DOHH2 (cell line): ENCODE data around the gene RFX4.

Source experiments
- H3F3A ChIP-seq: fragments of 200-600 bp; sonication (generic), shearing (Covaris generic); 2 replicates; pipeline ENCODE4 v1.6.0; 2016; ENCODE audit warnings: antibody characterized with exemption, mild to moderate bottlenecking; ENCODE audit not compliant: control insufficient read depth, insufficient read depth
- H3K27ac ChIP-seq: fragments of 200-600 bp; sonication (generic); 2 replicates; pipeline ENCODE4 v1.5.1; 2014; ENCODE audit warnings: low read depth, mild to moderate bottlenecking, low read length, moderate library complexity
- H3K27me3 ChIP-seq: fragments of 200-600 bp; sonication (generic); 2 replicates; pipeline ENCODE4 v1.6.1; 2014; ENCODE audit warnings: mild to moderate bottlenecking, low read length, mixed read lengths; ENCODE audit not compliant: control insufficient read depth
- H3K36me3 ChIP-seq: fragments of 200-600 bp; sonication (generic); 2 replicates; pipeline ENCODE4 v1.6.1; 2014; ENCODE audit warnings: mild to moderate bottlenecking, low read length, moderate library complexity, mixed read lengths; ENCODE audit not compliant: control insufficient read depth
- H3K4me1 ChIP-seq: fragments of 200-600 bp; sonication (generic); 2 replicates; pipeline ENCODE4 v1.6.1; 2014; ENCODE audit warnings: mild to moderate bottlenecking, low read length, mixed read lengths; ENCODE audit not compliant: control insufficient read depth
- H3K4me2 ChIP-seq: fragments of 200-600 bp; sonication (generic); 2 replicates; pipeline ENCODE4 v1.6.0; 2014; ENCODE audit warnings: mild to moderate bottlenecking, low read length, moderate library complexity
- H3K4me3 ChIP-seq: fragments of 200-600 bp; sonication (generic); 2 replicates; pipeline ENCODE4 v1.5.1; 2014; ENCODE audit warnings: mild to moderate bottlenecking, low read length, mixed read lengths
- H3K79me2 ChIP-seq: fragments of 200-600 bp; sonication (generic); 2 replicates; pipeline ENCODE4 v1.6.1; 2014; ENCODE audit warnings: mild to moderate bottlenecking, low read length, mixed read lengths; ENCODE audit not compliant: control insufficient read depth
- H3K9me2 ChIP-seq: fragments of 200-600 bp; sonication (generic); replicated peaks from 2 replicates; pipeline ENCODE4 v1.6.1; 2014; ENCODE audit warnings: mild to moderate bottlenecking, low read length, mixed read lengths; ENCODE audit not compliant: control insufficient read depth
- H3K9me3 ChIP-seq: fragments of 200-600 bp; sonication (generic); 2 replicates; pipeline ENCODE4 v1.6.1; 2014; ENCODE audit warnings: antibody characterized with exemption, low read length, mixed read lengths; ENCODE audit not compliant: control insufficient read depth, insufficient read depth
- H4K20me1 ChIP-seq: fragments of 200-600 bp; sonication (generic); 2 replicates; pipeline ENCODE4 v1.6.0; 2014; ENCODE audit warnings: low read depth, mild to moderate bottlenecking, antibody characterized with exemption, low read length, moderate library complexity; ENCODE audit not compliant: control insufficient read depth, insufficient read depth
- CTCF ChIP-seq: fragments of 200-600 bp; sonication (generic); IDR thresholded peaks from one replicate; pipeline ENCODE4 v1.5.1; 2014; ENCODE audit warnings: antibody characterized with exemption, mild to moderate bottlenecking, low read depth, low read length; ENCODE audit not compliant: poor library complexity, severe bottlenecking
- EZH2phosphoT487 ChIP-seq: fragments of 200-600 bp; sonication (generic); IDR thresholded peaks from 2 replicates; pipeline ENCODE4 v1.6.1; 2017; ENCODE audit warnings: borderline replicate concordance, mild to moderate bottlenecking, antibody characterized with exemption, low read length, moderate library complexity, mixed read lengths

Gene RFX4

GRCh38 chr12:106675651-106676435 is 93.0 kb downstream of the RFX4 start:
- TF ChIP-seq EZH2phosphoT487: no peak

GRCh38 chr12:106679574-106679973 is 96.8 kb downstream of the RFX4 start:
- Histone ChIP-seq H3K9me2 (no peaks in the 10 kb centered on the region), H4K20me1 (no peaks in the 10 kb centered on the region), H3K79me2 (no peaks in the 10 kb centered on the region), H3K27ac (no peak overlapping the region), H3K4me2 (no peak overlapping the region), H3F3A (no peaks in the 10 kb centered on the region), H3K36me3 (no peaks in the 10 kb centered on the region), H3K27me3 (no peaks in the 10 kb centered on the region; the same call in 1 of the 2 replicates), H3K9me3 (no peaks in the 10 kb centered on the region), H3K4me1 (no peaks in the 10 kb centered on the region), H3K4me3 (no peak overlapping the region)
- TF ChIP-seq CTCF (no peak), EZH2phosphoT487 (no peak)

More at GRCh38 chr12:106675651-106676435, 93.0 kb downstream of the RFX4 start:
- no peaks in the 10 kb centered on the region for H3F3A ChIP-seq
- H3K4me1 ChIP-seq: peaks cover 15% of the 10 kb centered on the region
- H3K9me2 ChIP-seq: no peaks in the 10 kb centered on the region
- H3K4me2 ChIP-seq: no peak overlapping the region
- H3K36me3 ChIP-seq: no peaks in the 10 kb centered on the region
- H3K27ac ChIP-seq: no peak overlapping the region
- H3K9me3 ChIP-seq: no peaks in the 10 kb centered on the region
- H3K79me2 ChIP-seq: no peaks in the 10 kb centered on the region
- no peak overlapping the region for H3K4me3 ChIP-seq
- no peaks in the 10 kb centered on the region; the same call in 1 of the 2 replicates for H3K27me3 ChIP-seq
- H4K20me1 ChIP-seq: no peaks in the 10 kb centered on the region

GRCh38 chr12:106680280-106680679 is 97.5 kb downstream of the RFX4 start:
- H3F3A ChIP-seq: no peaks in the 10 kb centered on the region
- H3K79me2 ChIP-seq: no peaks in the 10 kb centered on the region
- H3K4me1 ChIP-seq: no peaks in the 10 kb centered on the region
- no peak overlapping the region for H3K4me3 ChIP-seq
- no peaks in the 10 kb centered on the region for H3K9me2 ChIP-seq
- no peak for TF ChIP-seq EZH2phosphoT487
- TF ChIP-seq CTCF: no peak
- no peak overlapping the region for H3K4me2 ChIP-seq
- H3K36me3 ChIP-seq: no peaks in the 10 kb centered on the region
- no peaks in the 10 kb centered on the region for H3K27me3 ChIP-seq
- no peaks in the 10 kb centered on the region for H4K20me1 ChIP-seq
- no peak overlapping the region for H3K27ac ChIP-seq
- no peaks in the 10 kb centered on the region for H3K9me3 ChIP-seq

GRCh38 chr12:106681210-106681609 is 98.4 kb downstream of the RFX4 start:
- Histone ChIP-seq H3K36me3 (no peaks in the 10 kb centered on the region), H3K4me1 (no peaks in the 10 kb centered on the region), H3K9me3 (no peaks in the 10 kb centered on the region), H3K4me2 (no peak overlapping the region), H3K27me3 (no peaks in the 10 kb centered on the region), H3K9me2 (no peaks in the 10 kb centered on the region), H4K20me1 (no peaks in the 10 kb centered on the region), H3K27ac (no peak overlapping the region), H3K4me3 (no peak overlapping the region), H3F3A (no peaks in the 10 kb centered on the region), H3K79me2 (no peaks in the 10 kb centered on the region)
- no peak for TF ChIP-seq CTCF
- no peak for TF ChIP-seq EZH2phosphoT487
